Ishikawa (cell line): ENCODE measurements around the gene EPHB4.

Source experiments
- CEBPB ChIP-seq: IDR thresholded peaks from 2 replicates; pipeline ENCODE4 v1.6.1; 2012
- CREB1 ChIP-seq: IDR thresholded peaks from 2 replicates; pipeline ENCODE4 v1.6.1; 2012; ENCODE audit warnings: low read depth
- EGR1 ChIP-seq: IDR thresholded peaks from 2 replicates; pipeline ENCODE4 v1.6.1; 2012
- EP300 ChIP-seq: IDR thresholded peaks from 2 replicates; pipeline ENCODE4 v1.6.1; 2012; ENCODE audit warnings: borderline replicate concordance
- FOXM1 ChIP-seq: IDR thresholded peaks from 2 replicates; pipeline ENCODE4 v1.6.1; 2012; ENCODE audit warnings: low read depth, borderline replicate concordance
- MAX ChIP-seq: IDR thresholded peaks from 2 replicates; pipeline ENCODE4 v1.6.1; 2012
- NFIC ChIP-seq: IDR thresholded peaks from 2 replicates; pipeline ENCODE4 v1.6.1; 2012
- RAD21 ChIP-seq: IDR thresholded peaks from 2 replicates; pipeline ENCODE4 v1.6.1; 2012; ENCODE audit warnings: low read depth
- REST ChIP-seq: IDR thresholded peaks from 2 replicates; pipeline ENCODE4 v1.6.1; 2012; ENCODE audit warnings: low read depth, mild to moderate bottlenecking
- TAF1 ChIP-seq: IDR thresholded peaks from 2 replicates; pipeline ENCODE4 v1.6.1; 2012; ENCODE audit warnings: low read depth, mild to moderate bottlenecking
- TCF12 ChIP-seq: IDR thresholded peaks from 2 replicates; pipeline ENCODE4 v1.6.1; 2012; ENCODE audit warnings: low read depth
- TEAD4 ChIP-seq: IDR thresholded peaks from 2 replicates; pipeline ENCODE4 v1.6.1; 2012
- USF1 ChIP-seq: IDR thresholded peaks from 2 replicates; pipeline ENCODE4 v1.6.1; 2012
- YY1 ChIP-seq: IDR thresholded peaks from 2 replicates; pipeline ENCODE4 v1.6.1; 2012; ENCODE audit warnings: low read depth
- ZBTB7A ChIP-seq: IDR thresholded peaks from 2 replicates; pipeline ENCODE4 v1.6.1; 2012; ENCODE audit warnings: low read depth

EPHB4 gene

GRCh38 chr7:100823534-100823933, 3.8 kb downstream of the EPHB4 start:
- TF ChIP-seq ZBTB7A (no peak), TEAD4 (no peak), FOXM1 (no peak), TAF1 (no peak), EP300 (no peak), EGR1 (no peak), RAD21 (no peak), MAX (no peak), USF1 (no peak), CEBPB (no peak), YY1 (no peak), NFIC (no peak), REST (no peak), TCF12 (no peak), CREB1 (no peak)

- no peak for TF ChIP-seq RAD21
- TF ChIP-seq EP300, result no peak
Observed at GRCh38 chr7:100823140-100823525, 4.2 kb downstream of the EPHB4 start.

GRCh38 chr7:100822236-100823139, 4.8 kb downstream of the EPHB4 start:
- TF ChIP-seq EP300 (no peak), TCF12 (no peak), USF1 (no peak), ZBTB7A (no peak), EGR1 (no peak), CEBPB (no peak), TEAD4 (no peak), NFIC (no peak), CREB1 (no peak), FOXM1 (no peak), REST (no peak), RAD21 (no peak), YY1 (no peak), TAF1 (no peak), MAX (no peak)

GRCh38 chr7:100819586-100819985, 7.7 kb downstream of the EPHB4 start:
- TF ChIP-seq TAF1 (no peak), MAX (no peak), ZBTB7A (no peak), REST (no peak), TEAD4 (no peak), NFIC (no peak), CEBPB (no peak), TCF12 (no peak), USF1 (no peak), FOXM1 (no peak), YY1 (no peak), EP300 (no peak), EGR1 (no peak), RAD21 (no peak), CREB1 (no peak)
